Endothelial cell of hepatic sinusoid (primary cell): ENCODE measurements around the gene NLRX1.
"Not testable (repeated sequence)": the region's sequence is repeated elsewhere in the genome, so short reads cannot be mapped to it uniquely, and the experiment has no call there.

ENCODE experiments used
- in situ Hi-C: cut with HindIII; loops from 2 replicates; pipeline ENCODE4 v1.10.0; 2017; ENCODE audit warnings: low sequenced_read_pairs

Gene NLRX1

DNA sequence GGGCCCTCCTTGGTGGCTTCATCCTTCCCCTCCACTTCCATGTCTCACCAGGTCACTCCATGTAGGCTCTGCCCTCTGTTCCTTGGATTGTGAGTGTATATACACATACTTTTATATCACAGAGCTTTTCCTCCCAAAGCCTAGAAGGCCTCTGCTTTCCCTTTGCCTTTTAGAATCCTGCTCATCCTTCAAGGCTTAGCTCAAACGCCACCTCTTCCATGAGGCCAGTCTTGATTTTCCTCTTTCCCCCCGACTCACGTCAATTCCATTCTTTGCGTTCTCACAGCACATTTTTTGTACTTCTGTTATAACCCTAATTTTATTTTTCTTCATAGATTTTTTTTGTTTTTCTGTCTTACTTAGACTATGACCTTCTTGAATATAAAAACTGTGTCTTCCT, 15.9 kb upstream of the NLRX1 start:
- in situ Hi-C loops = no loop called here

- in situ Hi-C loops = no loop called here
Measured at GRCh38 chr11:119153049-119153818, 15.3 kb upstream of the NLRX1 start.

- in situ Hi-C loops = no loop called here
Measured at GRCh38 chr11:119154178-119154577, 14.3 kb upstream of the NLRX1 start.

- in situ Hi-C loops = no loop called here
Measured at GRCh38 chr11:119155733-119156492, 12.6 kb upstream of the NLRX1 start.

GRCh38 chr11:119156496-119156895, 12.0 kb upstream of the NLRX1 start:
- in situ Hi-C loops = no loop called here

DNA sequence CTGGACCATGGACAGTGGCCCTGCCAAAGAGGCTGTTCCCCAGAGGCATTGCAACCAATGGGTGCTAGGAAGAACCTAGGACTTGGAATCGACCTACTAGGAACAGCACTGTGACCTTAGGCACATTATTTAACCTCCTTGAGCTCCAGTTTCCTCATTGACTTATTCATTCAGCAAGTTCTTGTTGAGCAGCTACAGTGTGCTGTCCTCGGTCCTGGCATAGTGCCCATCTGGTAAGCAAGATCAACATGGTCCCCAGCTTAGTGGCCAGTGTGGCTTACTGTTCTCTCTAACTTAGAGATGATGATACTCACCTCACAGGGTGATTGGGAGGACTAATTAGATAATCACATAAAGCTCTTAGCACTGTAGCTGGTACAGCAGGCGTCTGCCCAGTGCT, 11.5 kb upstream of the NLRX1 start:
- in situ Hi-C loops = no loop called here

GRCh38 chr11:119158467-119158866, 10.1 kb upstream of the NLRX1 start:
- in situ Hi-C loops = no loop called here

GRCh38 chr11:119160151-119160550, 8.4 kb upstream of the NLRX1 start:
- in situ Hi-C loops = no loop called here

DNA sequence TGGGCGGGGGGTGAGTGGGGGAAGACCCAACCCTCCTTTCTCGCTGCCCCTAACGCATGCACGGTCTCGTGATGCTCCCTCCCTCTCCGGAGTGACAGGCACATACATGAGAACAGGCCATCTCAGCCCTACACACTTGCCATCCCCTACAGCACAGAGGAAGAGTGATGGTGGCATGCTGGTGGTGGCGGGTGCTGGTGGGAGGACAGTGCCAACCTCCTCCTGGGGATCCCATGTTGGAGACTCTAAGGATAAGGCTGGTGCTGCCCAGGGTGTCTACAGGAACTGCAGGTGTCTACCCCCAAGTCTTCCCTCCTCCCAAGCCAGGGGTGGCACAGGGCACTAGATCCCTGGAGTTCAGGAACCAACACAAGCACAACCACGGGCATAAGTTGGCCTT, 6.7 kb upstream of the NLRX1 start:
- in situ Hi-C loops = no loop called here

DNA sequence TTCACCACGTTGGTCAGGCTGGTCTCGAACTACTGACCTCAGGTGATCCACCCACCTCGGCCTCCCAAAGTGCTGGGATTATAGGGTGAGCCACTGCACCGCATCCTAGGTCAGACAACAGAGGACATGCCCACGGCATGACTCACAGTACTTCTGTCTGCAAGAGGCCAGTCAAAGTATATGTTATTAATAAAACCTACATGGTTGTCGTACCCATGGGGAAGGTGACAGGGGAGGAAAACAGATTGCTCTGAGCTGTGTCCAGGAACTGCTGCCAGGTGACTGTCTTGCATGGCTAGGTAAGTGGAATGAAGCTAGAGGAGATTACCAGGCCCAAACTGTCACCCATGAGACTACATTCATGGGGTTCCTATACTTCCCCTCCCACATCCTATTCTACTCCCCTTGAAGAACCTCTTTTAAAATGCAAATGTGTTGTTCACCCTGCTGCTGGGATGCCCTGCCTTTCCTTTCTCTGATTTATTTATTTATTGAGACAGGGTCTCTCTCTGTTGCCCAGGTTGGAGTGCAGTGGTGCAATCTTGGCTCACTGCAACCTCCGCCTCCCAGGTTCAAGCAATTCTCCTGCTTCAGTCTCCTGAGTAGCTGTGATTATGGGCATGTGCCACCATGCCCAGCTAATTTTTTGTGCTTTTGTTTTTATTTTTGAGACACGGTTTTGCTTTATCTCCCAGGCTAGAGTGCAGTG, 2.0 kb upstream of the NLRX1 start:
- in situ Hi-C loops = no loop called here

DNA sequence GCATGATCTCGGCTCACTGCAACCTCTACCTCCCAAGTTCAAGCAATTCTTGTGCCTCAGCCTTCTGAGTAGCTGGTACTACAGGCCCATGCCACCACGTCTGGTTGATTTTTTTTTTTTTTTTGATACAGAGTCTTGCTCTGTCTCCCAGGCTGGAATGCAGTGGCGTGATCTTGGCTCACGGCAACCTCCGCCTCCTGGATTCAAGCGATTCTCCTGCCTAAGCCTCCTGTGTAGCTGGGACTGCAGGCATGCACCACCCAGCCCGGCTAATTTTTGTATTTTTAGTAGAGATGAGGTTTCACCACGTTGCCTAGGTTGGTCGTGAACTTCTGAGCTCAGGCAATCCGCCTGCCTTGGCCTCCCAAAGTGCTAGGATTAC, 1.5 kb upstream of the NLRX1 start:
- in situ Hi-C loops = not testable (repeated sequence)

GRCh38 chr11:119167933-119168332, 592 bp upstream of the NLRX1 start:
- in situ Hi-C loops = no loop called here

DNA sequence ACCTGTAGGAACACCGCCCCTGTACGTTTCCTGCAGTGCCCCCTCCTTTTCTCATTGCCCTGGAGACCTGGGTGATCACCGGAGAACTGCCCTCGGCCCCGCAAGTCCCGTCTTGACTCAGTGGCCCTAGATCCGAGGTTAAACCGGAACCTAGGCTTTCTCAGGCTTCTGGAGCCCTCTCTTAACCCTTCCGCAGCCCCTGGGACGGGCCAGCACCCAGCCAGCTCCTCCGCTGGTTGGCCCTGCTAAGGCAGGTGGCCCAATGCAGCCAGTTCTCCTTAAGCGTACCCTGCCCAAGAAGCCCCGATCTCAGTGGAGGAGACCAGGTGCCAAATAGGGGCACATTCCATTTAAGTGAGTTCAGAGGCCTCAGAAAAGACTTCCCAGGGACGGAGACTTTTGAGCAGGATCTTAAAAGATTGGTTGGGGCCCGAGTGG, 776 bp downstream of the NLRX1 start:
- in situ Hi-C loops = no loop called here

- in situ Hi-C loops = loop anchor here (5.0 kb wide), 1 partner anchor 100 kb away; no protein-coding TSS in a partner anchor
Measured at GRCh38 chr11:119172513-119172912, 4.0 kb downstream of the NLRX1 start.

- in situ Hi-C loops = loop anchor here (5.0 kb wide), 1 partner anchor 99 kb away; no protein-coding TSS in a partner anchor
Measured at GRCh38 chr11:119173453-119173852, 4.9 kb downstream of the NLRX1 start.

DNA sequence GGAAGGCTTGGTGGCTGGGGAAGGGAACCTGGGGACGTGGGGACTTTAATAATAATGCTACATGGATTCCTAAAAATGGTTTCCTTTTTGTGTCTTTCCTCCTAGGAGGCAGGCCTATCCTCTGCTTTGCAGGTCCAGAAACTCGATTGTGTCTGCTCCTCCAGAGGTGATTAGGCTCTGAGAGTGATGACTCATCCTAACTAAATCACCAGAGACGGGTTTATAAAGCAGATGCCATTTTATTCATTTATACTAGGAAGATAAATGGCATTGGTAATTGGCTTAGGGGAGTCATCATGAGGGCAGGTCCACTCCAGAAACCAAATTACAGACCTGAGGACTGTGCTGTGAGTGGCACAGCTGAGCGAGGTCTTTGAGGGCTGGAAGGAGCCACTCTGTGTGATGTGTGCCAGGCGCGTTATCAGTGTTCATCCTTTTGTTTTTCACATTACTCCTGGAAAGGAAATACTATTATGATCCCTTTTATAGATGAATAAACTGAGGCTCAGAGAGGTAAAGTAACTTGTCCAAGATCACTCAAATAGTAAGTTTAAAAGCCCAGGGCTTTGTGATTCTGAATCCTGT, 7.1 kb downstream of the NLRX1 start:
- in situ Hi-C loops = no loop called here

- in situ Hi-C loops = no loop called here
Measured at GRCh38 chr11:119178166-119178680, 9.7 kb downstream of the NLRX1 start.

DNA sequence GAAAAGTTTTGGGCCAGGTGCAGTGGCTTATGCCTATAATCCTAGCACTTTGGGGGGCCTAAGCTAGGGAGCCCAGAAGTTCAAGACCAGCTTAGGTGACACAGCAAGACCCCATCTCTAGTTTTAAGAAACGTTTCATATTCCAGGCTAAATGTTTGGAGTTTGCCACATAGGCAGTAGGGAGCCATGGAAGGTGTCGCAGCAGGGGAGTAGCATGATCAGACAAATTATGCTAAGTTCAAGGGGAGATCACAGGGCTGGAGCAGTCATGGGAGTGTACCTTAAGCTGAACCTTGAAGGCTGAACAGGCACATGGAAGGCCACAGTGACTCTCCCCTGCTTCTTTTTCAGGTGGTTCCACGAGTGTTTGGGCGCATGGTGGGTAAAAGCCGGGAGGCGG, 10.8 kb downstream of the NLRX1 start:
- in situ Hi-C loops = no loop called here

DNA sequence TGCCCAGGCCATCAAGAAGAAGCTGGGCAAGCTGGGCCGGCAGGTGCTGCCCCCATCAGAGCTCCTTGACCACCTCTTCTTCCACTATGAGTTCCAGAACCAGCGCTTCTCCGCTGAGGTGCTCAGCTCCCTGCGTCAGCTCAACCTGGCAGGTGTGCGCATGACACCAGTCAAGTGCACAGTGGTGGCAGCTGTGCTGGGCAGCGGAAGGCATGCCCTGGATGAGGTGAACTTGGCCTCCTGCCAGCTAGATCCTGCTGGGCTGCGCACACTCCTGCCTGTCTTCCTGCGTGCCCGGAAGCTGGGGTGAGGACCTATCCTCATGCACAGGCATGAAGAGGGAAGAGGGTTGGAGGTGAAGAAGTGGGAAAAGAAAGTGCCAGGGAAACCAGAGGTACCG, 11.5 kb downstream of the NLRX1 start:
- in situ Hi-C loops = no loop called here

GRCh38 chr11:119180729-119181676, 12.5 kb downstream of the NLRX1 start:
- in situ Hi-C loops = no loop called here
